Effector memory CD4-positive, alpha-beta T cell (primary cell): Measurements from ENCODE around the gene AMMECR1.
A peak's percentile ranks its signal among the peaks of the same experiment; 100 is the strongest.

Experiments
- DNase-seq, 3 donors: peaks; one replicate each; pipeline ENCODE4 v3.0.0-alpha.2; 2020
- H3K27ac ChIP-seq: 2 replicates; pipeline ENCODE4 v1.7.0; 2013; ENCODE audit warnings: mild to moderate bottlenecking, low read length, moderate library complexity; ENCODE audit not compliant: insufficient read depth, poor library complexity, severe bottlenecking
- H3K27me3 ChIP-seq: replicated peaks from 2 replicates; pipeline ENCODE4 v1.7.0; 2013; ENCODE audit warnings: mild to moderate bottlenecking, low read length; ENCODE audit not compliant: insufficient read depth, control insufficient read depth, poor library complexity, severe bottlenecking
- H3K36me3 ChIP-seq: 2 replicates; pipeline ENCODE4 v1.7.0; 2013; ENCODE audit warnings: mild to moderate bottlenecking, low read length, moderate library complexity; ENCODE audit not compliant: control insufficient read depth, insufficient read depth
- H3K4me1 ChIP-seq: 2 replicates; pipeline ENCODE4 v1.7.0; 2013; ENCODE audit warnings: low read length, mild to moderate bottlenecking; ENCODE audit not compliant: control insufficient read depth, insufficient read depth, poor library complexity, severe bottlenecking
- H3K4me3 ChIP-seq: 2 replicates; pipeline ENCODE4 v1.7.0; 2013; ENCODE audit warnings: low read length, low read depth, mild to moderate bottlenecking; ENCODE audit not compliant: insufficient read depth, poor library complexity, severe bottlenecking
- H3K9me3 ChIP-seq: 2 replicates; pipeline ENCODE4 v1.7.0; 2013; ENCODE audit warnings: mild to moderate bottlenecking, low read length, moderate library complexity; ENCODE audit not compliant: control insufficient read depth

The AMMECR1 gene

GRCh38 chrX:110201799-110202198 is 116.1 kb downstream of the AMMECR1 start:
- no peaks in the 10 kb centered on the region for H3K27me3 ChIP-seq
- no peak overlapping the region for H3K4me3 ChIP-seq
- H3K9me3 ChIP-seq: no peaks in the 10 kb centered on the region
- no peaks in the 10 kb centered on the region for H3K4me1 ChIP-seq
- no peak overlapping the region for H3K27ac ChIP-seq
- DNase-seq: no peak
- H3K36me3 ChIP-seq: no peaks in the 10 kb centered on the region

- no peak overlapping the region for H3K27ac ChIP-seq
- H3K36me3 ChIP-seq: no peaks in the 10 kb centered on the region
- no peaks in the 10 kb centered on the region for H3K4me1 ChIP-seq
- DNase-seq: no peak
- no peaks in the 10 kb centered on the region for H3K27me3 ChIP-seq
- H3K4me3 ChIP-seq: no peak overlapping the region
- no peaks in the 10 kb centered on the region for H3K9me3 ChIP-seq
Measured at GRCh38 chrX:110194977-110195376, 122.9 kb downstream of the AMMECR1 start.

GRCh38 chrX:110192516-110192915 is 125.4 kb downstream of the AMMECR1 start:
- no peak for DNase-seq

GRCh38 chrX:110188701-110189558 is 129.0 kb downstream of the AMMECR1 start:
- H3K27ac ChIP-seq: peak overlapping the region; percentile 17
- H3K4me3 ChIP-seq: no peak overlapping the region
- no peaks in the 10 kb centered on the region for H3K9me3 ChIP-seq
- no peak for DNase-seq
- no peaks in the 10 kb centered on the region for H3K36me3 ChIP-seq
- H3K27me3 ChIP-seq: no peaks in the 10 kb centered on the region
- H3K4me1 ChIP-seq: peaks cover 7% of the 10 kb centered on the region

More at GRCh38 chrX:110192516-110192915, 125.4 kb downstream of the AMMECR1 start:
- Histone ChIP-seq H3K4me1 (peaks cover 7% of the 10 kb centered on the region), H3K27ac (no peak overlapping the region), H3K27me3 (no peaks in the 10 kb centered on the region), H3K36me3 (no peaks in the 10 kb centered on the region), H3K4me3 (no peak overlapping the region), H3K9me3 (no peaks in the 10 kb centered on the region)

GRCh38 chrX:110183314-110183713 is 134.6 kb downstream of the AMMECR1 start:
- Histone ChIP-seq H3K36me3 (no peaks in the 10 kb centered on the region), H3K27ac (no peak overlapping the region), H3K9me3 (no peaks in the 10 kb centered on the region), H3K4me3 (no peak overlapping the region), H3K4me1 (no peaks in the 10 kb centered on the region), H3K27me3 (no peaks in the 10 kb centered on the region)
- DNase-seq: no peak

- Histone ChIP-seq H3K4me3 (no peak overlapping the region), H3K9me3 (no peaks in the 10 kb centered on the region), H3K27ac (no peak overlapping the region), H3K36me3 (no peaks in the 10 kb centered on the region), H3K4me1 (no peaks in the 10 kb centered on the region), H3K27me3 (no peaks in the 10 kb centered on the region)
- no peak for DNase-seq
Measured at GRCh38 chrX:110182865-110183264, 135.0 kb downstream of the AMMECR1 start.

- H3K27ac ChIP-seq: no peak overlapping the region
Measured at GRCh38 chrX:110182362-110182761, 135.5 kb downstream of the AMMECR1 start.

GRCh38 chrX:110181459-110182137 is 136.3 kb downstream of the AMMECR1 start:
- Histone ChIP-seq H3K27ac (no peak overlapping the region), H3K9me3 (no peaks in the 10 kb centered on the region), H3K27me3 (no peaks in the 10 kb centered on the region)

More at GRCh38 chrX:110182362-110182761, 135.5 kb downstream of the AMMECR1 start:
- Histone ChIP-seq H3K4me3 (no peak overlapping the region), H3K36me3 (no peaks in the 10 kb centered on the region), H3K4me1 (no peaks in the 10 kb centered on the region), H3K27me3 (no peaks in the 10 kb centered on the region), H3K9me3 (no peaks in the 10 kb centered on the region)
- DNase-seq: no peak

GRCh38 chrX:110180928-110181310 is 137.0 kb downstream of the AMMECR1 start:
- no peaks in the 10 kb centered on the region for H3K4me1 ChIP-seq
- H3K27me3 ChIP-seq: no peaks in the 10 kb centered on the region
- H3K4me3 ChIP-seq: no peak overlapping the region
- H3K9me3 ChIP-seq: no peaks in the 10 kb centered on the region
- H3K27ac ChIP-seq: no peak overlapping the region
- no peak for DNase-seq
- H3K36me3 ChIP-seq: no peaks in the 10 kb centered on the region

More at GRCh38 chrX:110181459-110182137, 136.3 kb downstream of the AMMECR1 start:
- no peak overlapping the region for H3K4me3 ChIP-seq
- DNase-seq: no peak
- no peaks in the 10 kb centered on the region for H3K4me1 ChIP-seq
- H3K36me3 ChIP-seq: no peaks in the 10 kb centered on the region
